HG03520 (cell line): ENCODE data around the gene CNR2.
A peak's percentile ranks its signal among the peaks of the same experiment; 100 is the strongest.
"Not testable (repeated sequence)": the region's sequence is repeated elsewhere in the genome, so short reads cannot be mapped to it uniquely, and the experiment has no call there.

Experiments used
- ATAC-seq: cut with Tn5 transposase; IDR thresholded peaks from one replicate; pipeline ENCODE4 v1.9.1; 2021; ENCODE audit warnings: mild to moderate bottlenecking, moderate library complexity; ENCODE audit not compliant: unreplicated experiment

CNR2 gene

DNA sequence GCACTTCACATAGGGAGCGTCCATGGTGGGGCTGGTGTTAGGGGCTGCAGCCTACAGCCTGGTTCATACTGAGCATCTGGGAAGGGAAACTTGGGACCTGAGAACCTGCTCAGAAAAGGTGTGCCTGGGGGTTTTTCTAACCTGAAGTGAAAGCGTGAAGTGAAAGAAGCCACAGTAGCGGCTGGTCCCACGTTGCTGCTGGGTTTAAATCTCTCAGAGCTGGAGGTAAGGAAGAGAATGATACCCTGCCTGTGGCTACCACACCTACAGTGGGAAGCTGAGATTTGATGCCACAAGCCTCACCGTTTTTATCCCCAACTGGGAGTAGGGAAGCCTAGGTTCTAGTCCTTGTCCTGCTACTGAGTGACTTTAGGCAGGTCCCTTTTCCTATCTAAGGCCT is 24.1 kb downstream of the CNR2 start:
- ATAC-seq = no peak

DNA sequence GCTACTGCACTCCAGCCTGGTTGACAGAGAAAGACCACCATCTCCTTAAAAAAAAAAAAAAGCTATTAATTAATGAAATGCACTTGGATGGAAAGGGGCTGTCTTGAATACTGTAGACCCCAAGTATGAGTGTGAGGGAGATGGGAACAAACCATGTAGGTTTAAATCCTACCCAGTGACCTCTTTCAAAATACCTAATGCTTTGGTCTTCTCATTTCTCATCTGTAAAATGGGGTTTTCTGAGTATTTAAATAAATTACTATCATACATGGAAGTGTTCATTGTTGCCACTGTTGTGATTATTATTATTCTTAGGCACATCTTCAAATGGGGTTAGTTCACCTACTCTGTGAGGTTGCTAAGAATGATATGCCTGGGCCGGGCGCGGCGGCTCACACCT is 27.9 kb downstream of the CNR2 start:
- ATAC-seq = no peak

DNA sequence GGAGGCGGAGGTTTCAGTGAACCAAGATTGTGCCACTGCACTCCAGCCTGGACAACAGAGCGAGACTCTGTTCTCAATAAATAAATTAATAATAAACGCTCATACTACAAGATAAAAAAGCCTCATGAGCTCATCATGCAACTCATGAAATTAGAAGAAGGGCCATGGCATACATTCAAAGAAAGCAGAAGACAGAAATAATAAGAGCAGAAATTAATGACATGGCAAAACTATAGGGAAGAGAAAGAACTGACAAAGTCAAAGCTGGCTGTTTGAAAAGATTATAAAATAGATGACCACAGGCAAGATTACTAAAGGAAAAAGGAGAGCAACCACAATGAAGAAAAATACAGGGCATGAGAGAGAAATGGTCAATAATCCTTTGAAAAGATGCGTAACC is 30.4 kb downstream of the CNR2 start:
- ATAC-seq = no peak

DNA sequence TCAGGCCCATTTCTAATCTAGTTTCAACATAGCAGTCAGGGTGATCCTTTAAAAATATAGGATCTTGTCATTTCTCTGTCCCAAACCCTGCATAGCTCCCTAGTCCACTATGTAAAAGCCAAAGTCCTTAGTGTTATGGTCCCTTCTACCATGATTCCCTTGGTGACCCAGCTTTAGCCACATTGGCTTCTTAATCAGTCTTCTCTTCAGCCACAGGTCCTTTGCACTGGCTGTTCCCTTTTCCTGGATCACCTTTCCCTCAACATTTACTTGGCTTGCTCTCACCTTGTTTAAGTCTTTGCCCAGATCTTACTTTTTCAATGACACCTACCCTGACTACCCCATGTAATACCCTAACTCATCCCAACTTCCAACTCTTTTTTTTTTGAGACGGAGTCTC is 33.4 kb downstream of the CNR2 start:
- ATAC-seq = no peak

DNA sequence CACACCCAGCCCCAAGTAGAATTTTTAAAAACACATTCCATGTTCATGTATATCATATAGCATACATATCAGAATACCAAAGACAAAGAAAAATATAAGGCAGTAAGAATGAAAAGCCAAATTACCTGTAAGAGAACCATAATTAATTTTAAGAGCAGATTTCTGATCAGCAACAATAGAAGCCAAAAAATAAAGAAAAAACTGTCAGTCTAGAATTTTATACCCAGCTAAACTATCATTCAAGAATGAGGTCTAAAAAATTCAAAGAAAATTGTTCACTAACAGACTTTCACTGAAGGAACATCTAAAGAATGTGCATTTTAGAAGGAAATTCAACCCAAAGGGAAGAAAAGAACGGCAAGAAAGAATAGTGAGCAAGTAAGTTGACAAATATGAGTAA is 34.5 kb downstream of the CNR2 start:
- no peak for ATAC-seq

DNA sequence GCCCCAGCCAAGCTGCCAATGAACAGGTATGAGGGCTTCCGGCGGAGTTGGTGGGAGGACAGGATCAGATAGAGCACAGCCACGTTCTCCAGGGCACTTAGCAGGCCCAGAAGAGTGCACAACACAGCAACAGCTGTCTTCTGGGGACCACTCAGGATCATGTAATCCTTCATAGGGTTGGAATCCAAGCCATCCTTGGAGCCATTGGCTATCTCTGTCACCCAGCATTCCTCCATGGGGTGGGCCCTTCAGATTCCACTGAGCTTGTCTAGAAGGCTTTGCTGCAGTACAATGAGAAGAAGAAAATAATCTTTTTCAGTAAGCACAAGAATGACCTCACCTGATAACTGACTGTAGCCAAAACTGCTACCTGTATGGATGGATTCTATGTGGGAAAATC is 37.8 kb downstream of the CNR2 start:
- no peak for ATAC-seq

DNA sequence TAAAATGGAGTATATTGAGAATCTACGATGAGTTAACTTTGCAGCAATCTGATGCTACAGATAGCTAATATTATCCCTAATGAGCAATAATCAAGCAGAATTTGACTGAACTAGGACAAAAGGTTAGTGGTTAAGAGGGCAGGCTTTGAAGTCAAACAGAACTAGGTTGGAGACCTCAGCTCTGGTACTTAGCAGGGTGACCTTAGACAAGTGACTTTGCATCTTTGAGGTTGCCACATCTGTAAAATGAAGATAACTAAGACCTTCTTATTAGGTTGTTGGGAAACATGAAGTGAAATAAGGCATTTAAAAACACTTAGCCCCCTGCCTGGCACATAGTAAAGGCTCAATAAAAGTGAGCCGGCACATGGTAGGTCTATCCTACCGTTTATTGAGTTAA is 40.7 kb downstream of the CNR2 start:
- no peak for ATAC-seq

DNA sequence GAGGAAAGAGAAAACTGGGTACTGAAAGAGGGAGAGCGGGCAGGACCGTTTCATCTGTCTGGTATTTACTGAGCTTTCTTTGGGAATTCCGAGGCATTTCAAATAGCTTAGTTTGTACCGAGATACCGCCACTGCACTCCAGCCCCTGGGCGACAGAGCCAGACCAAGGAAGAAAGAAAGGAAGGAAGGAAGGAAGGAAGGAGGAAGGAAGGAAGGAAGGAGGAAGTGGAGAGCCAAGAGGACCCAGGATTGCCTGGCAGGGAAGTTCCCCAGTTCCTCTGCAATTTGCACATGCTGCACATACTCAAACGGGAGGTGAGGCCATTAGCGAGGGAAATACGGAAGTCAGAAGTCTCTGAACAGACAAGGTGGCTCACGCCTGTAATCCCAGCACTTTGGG is 44.1 kb downstream of the CNR2 start:
- ATAC-seq = no peak

DNA sequence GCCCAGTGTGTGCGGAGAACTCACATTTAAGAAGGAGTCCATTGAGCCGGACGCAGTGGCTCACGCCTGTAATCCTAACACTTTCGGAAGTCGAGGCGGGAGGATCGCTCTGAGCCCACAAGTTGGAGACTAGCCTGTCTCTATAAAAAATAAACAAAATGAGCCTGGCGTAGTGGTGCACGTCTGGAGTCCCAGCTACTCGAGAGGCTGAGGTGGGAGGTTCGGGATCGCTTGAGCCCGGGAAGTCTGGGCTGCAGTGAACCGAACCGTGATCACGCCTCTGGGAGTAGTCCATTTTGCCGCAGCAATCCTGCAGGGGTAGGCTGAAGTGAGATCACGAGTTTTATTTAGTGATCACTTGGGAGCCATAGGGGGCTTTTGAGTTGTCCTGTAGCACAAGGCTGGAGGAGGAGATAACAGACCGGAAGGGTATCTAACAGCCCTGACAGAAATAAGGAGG is 44.6 kb downstream of the CNR2 start:
- ATAC-seq = peak; percentile 13

DNA sequence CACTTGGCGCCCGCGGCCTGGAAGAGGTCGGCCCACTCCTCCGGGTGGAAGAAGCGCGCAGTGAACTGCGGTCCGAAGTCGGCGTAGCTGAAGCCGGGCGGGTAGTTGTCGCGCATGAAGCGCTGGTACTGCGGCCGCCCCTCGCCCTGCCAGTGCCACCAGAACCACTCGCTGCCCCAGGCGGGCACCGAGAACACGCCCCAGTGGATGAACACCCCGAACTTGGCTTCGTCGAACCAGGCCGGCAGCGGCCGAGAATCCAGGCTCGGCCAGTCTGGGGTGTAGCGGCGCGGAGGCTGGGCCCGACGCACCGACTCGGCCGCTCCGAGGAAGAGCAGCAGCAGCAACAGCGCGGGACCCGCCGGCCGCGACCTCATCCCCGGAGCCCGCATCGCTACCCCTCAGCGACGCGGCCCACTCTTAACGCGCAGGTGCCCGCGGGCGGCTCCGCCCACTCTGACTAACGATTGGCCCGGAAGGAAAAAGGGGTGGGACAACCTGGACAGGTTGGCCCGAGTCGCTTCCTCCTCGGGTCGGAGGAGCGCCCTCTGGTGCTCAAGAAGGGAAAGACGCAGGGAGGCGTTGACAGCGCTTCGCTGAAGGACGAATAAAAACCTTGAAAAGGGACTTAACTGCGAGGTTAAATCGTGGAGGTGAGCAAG is 45.1 kb downstream of the CNR2 start, which contains the start of gene FUCA1:
TSS of gene FUCA1 (minus strand) at position 396 of the 662 bp plus-strand sequence. CDS start at position 392, 4 bp downstream.
- ATAC-seq = peak; percentile 88

DNA sequence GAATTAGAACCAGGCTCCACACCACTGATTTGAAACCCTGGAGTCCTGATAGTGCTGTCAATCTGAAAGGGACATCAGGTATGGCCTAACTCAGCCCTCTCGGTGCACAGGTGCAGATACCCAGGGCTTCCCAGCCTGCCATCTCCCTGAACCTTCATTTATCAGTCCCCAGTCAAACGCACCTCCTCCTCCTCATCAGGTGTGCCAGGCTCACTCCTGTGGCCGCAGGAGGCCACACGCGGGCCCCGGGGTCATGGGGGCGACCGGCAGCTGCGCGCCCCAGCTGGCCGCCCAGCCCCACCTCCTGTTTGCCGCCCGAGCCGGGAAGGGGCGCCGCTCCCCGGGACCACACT is 45.6 kb downstream of the CNR2 start:
- no peak for ATAC-seq

DNA sequence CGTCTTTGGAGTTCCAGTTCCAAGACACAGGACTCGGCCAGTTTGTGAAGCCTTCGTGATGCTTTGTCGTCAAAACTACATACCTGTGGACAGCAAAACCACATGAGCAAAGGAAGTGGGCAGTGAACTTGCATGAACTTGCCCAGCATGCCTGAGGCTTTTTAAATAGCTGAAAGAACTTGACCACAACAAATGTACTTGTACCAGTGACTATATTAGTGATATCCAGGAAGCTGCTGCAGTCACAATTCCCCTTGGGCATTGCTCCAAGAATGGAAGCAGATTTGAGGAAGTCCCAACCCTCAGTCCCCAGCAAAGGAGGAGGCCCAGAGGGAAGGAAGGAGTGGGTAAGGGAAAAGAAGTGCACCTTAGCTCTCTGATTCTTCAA is 47.6 kb downstream of the CNR2 start:
- no peak for ATAC-seq

DNA sequence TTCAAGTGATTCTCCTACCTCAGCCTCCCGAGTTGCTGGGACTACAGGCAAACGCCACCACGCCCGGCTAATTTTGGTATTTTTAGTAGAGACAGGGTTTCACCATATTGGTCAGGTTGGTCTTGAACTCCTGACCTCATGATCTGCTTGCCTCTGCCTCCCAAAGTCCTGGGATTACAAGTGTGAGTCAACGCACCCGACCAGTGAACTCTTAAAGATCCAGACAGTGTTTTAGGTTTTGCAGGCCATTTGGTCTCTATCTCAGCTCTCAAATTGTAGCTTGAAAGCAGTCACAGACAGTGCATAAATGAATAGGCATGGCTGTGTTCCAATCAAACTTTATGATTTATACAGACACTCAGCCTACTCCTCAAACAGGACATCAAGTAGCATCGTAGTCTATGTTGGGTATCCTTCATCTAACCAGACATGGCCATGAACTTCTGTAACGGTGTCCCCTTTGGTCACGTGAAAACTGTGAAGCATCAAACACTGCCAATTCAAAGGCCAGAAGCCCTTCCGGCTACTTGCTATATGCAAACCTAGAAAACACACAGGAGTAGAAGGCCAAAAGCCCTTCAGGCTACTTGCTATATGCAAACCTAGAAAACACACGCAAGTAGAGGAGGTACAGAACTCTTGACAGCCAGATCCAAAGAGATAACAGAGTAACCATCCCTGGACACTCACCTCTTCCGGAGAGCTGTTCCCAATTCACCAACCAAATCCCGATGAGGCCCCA is 48.2 kb downstream of the CNR2 start:
- ATAC-seq = no peak

DNA sequence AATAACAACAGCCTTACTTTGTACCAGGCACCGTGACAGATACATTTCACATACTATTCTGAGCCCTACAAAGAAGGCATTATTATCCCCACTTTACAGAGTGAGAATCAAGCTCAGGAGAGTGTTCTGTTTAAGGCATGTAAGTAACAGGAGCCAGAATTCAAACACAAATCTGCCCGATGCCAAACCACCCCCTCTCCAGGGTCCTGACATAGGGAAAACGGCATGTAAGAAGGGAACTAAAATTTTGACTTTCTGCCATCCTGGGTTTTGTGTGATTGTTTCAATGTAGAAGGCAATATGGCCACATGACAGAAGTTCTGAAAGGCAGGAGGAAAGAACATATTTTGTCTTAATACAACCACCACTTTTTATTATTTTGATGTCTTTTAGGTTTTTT is 50.5 kb downstream of the CNR2 start:
- no peak for ATAC-seq

DNA sequence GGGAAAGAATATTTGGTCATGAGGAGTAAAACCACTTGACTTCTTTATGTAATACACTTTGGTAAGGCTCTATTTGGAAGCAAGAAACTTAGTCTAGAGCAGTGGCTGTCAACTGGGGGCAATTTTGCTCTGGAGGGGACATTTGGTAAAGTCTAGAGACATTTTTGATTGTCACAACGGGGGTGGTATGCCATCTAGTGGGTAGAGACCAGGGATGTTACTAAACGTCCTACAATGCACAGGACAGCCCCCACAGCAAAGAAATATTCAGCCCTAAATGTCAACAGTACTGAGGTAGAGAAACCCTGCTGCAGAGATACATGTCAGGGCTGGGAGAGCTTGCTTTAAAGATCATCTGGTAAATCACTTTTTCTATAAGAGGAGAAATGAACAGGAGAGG is 58.6 kb downstream of the CNR2 start:
- no peak for ATAC-seq

DNA sequence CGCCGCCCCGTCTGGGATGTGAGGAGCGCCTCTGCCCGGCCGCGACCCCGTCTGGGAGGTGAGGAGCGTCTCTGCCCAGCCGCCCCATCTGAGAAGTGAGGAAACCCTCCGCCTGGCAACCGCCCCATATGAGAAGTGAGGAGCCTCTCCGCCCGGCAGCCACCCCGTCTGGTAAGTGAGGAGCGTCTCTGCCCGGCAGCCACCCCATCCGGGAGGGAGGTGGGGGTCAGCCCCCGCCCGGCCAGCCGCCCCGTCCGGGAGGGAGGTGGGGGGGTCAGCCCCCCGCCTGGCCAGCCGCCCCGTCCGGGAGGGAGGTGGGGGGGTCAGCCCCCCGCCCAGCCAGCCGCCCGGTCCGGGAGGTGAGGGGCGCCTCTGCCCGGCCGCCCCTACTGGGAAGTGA is 60.0 kb downstream of the CNR2 start:
- not testable (repeated sequence) for ATAC-seq

DNA sequence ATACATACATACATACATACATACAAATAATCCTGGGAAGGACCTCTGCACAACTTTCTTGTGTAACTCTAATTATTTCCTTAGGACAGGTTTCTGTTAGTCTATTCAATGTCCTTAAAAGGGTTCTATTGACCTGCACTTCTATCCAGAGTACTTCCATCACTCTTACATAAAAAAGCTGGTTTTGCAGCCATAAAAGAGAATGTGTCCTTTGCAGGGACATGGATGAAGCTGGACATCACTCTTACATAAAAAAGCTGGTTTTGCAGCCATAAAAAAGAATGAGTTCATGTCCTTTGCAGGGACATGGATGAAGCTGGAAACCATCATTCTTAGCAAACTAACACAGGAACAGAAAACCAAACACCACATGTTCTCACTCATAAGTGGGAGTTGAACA is 61.8 kb downstream of the CNR2 start:
- ATAC-seq = not testable (repeated sequence)

DNA sequence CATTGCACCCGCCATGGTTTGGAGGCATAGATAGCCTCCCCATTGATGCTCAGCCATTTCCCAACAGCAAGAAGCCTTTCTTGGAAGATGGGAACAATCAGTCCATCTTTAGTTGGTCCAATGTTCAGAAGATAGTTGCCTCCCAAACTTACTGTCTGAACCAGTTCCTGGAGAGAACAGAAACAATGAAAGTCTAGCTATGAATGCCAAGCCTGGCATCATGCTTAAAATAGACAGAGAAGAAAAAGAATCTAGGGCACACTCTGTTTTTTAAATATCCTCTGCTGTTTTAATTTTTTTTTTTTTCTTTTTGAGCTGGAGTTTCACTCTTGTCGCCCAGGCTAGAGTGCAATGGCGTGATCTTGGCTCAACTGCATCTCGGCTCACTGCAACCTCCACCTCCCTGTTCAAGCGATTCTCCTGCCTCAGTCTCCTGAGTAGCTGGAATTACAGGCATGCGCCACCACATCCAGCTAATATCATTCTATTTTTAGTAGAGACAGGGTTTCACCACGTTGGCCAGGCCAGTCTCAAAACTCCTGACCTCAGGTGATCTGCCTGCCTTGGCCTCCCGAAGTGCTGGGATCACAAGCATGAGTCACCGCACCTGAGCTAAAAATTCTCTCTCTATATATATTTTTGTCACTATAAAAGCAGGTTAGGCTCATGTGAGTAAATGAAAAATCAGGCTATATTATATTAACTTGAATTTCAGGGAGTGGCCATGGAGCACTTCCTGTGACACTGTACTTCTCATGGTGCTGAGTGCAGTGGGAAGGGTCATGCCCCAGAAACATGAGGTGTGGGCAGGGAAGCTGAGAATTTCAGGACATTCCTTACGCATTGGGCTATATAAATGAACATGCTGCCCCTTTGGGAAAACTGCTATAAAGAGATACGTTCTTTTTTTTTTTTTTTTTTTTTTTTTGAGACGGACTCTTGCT is 64.2 kb downstream of the CNR2 start:
- ATAC-seq = no peak

DNA sequence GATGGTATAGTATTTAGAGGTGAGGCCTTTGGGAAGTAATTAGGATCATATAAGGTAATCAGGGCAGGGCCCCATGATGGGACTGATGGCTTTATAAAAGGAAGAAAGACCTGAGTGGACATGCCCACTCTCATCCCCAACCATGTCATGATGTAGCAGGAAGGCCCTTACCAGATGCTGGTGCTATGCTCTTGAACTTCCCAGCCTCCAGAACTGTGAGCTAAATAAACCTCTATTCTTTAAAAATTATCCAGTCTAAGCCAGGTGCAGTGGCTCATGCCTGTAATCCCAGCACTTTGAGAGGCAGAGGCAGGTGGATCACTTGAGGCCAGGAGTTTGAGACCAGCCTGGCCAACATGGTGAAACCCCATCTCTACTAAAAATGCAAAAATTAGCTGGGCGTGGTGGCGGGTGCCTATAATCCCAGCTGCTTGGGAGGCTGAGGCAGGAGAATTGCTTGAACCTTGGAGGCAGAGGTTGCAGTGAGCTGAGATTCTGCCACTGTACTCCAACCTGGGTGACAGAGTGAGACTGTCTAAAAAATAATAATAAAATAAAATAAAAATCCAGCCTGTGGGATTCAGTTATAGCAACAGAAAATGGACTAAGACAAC is 65.6 kb downstream of the CNR2 start:
- not testable (repeated sequence) for ATAC-seq

DNA sequence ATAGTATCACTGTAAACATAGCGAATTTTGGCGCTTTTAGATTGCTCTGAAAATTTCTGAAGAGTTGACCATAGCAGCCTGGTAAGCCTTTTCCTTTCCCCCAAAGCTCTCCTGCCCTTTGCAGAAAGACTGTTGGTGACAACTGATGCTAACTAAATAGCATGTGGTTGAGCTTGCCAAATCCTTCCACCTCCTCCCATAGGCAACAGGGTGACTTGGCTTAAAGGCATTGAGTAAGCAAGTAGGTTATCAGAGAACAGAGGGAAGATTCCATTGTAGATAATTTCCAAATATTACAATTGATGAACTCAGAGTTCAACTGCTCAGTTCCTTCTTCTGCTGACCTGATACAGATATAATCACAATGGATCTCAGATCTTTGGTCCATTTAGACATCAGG is 68.0 kb downstream of the CNR2 start:
- ATAC-seq = no peak

DNA sequence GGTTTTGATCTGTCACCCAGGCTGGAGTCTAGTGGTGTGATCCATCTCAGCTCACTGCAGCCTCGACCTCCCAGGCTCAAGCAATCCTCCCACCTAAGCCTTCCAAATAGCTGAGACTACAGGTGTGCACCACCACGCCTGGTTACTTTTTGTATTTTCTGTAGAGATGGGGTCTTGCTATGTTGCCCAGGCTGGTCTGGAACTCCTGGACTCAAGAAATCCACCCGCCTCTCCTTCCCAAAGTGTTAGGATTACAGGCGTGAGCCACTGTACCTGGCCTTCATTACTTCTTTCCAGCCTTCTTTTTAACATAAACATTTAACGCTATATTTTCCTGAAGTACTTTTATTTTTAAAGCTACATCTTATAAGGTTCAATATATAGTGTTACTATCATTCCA is 69.5 kb downstream of the CNR2 start:
- no peak for ATAC-seq
